ENCODE results near the gene SCN3A. TPM values are rescaled to one million over a fixed set of nuclear protein-coding genes. Genes with fewer than 3 reads are reported as not detected.

Gene SCN3A
- polyA plus RNA-seq, 1 donor from 2014 or later, result 0.85 TPM

- Mint-ChIP-seq H3K27me3 (no peaks in the 10 kb centered on the region), H3K4me1 (no peaks in the 10 kb centered on the region), H3K27ac (no peak overlapping the region), H3K36me3 (no peaks in the 10 kb centered on the region), H3K4me3 (no peak overlapping the region), H3K9me3 (no peaks in the 10 kb centered on the region)
These were observed 93.5 kb downstream of the SCN3A start for GRCh38 chr2:165110394-165110793.

- Mint-ChIP-seq H3K4me1 (no peaks in the 10 kb centered on the region), H3K27ac (no peak overlapping the region), H3K27me3 (no peaks in the 10 kb centered on the region), H3K4me3 (no peak overlapping the region), H3K9me3 (no peaks in the 10 kb centered on the region), H3K36me3 (no peaks in the 10 kb centered on the region)
These were observed 93.9 kb downstream of the SCN3A start for GRCh38 chr2:165109915-165110314.

GRCh38 chr2:165105926-165106325 is 97.9 kb downstream of the SCN3A start:
- no peak overlapping the region for H3K4me3 Mint-ChIP-seq
- no peaks in the 10 kb centered on the region for H3K27me3 Mint-ChIP-seq
- H3K36me3 Mint-ChIP-seq, result peaks cover 2% of the 10 kb centered on the region
- H3K4me1 Mint-ChIP-seq, result no peaks in the 10 kb centered on the region
- no peaks in the 10 kb centered on the region for H3K9me3 Mint-ChIP-seq
- no peak overlapping the region for H3K27ac Mint-ChIP-seq

GRCh38 chr2:165087933-165088901 is 115.6 kb downstream of the SCN3A start:
- no peaks in the 10 kb centered on the region for H3K36me3 Mint-ChIP-seq
- no peak overlapping the region for H3K4me3 Mint-ChIP-seq
- H3K27ac Mint-ChIP-seq, result no peak overlapping the region
- peaks cover 0 to 3% (median 0%) of the 10 kb centered on the region in 3 donors for H3K4me1 Mint-ChIP-seq
- H3K27me3 Mint-ChIP-seq, result no peaks in the 10 kb centered on the region
- peaks cover 0 to under 1% (median 0%) of the 10 kb centered on the region in 3 donors for H3K9me3 Mint-ChIP-seq

GRCh38 chr2:165086337-165086736 is 117.5 kb downstream of the SCN3A start:
- H3K4me3 Mint-ChIP-seq, result no peak overlapping the region
- no peaks in the 10 kb centered on the region for H3K27me3 Mint-ChIP-seq
- peaks cover 0 to 3% (median 0%) of the 10 kb centered on the region in 3 donors for H3K4me1 Mint-ChIP-seq
- H3K36me3 Mint-ChIP-seq, result peaks cover 2% of the 10 kb centered on the region
- H3K27ac Mint-ChIP-seq, result no peak overlapping the region
- peaks cover 0 to 15% (median 5%) of the 10 kb centered on the region in 3 donors for H3K9me3 Mint-ChIP-seq

GRCh38 chr2:165083326-165083725 is 120.5 kb downstream of the SCN3A start:
- Mint-ChIP-seq H3K27me3 (no peaks in the 10 kb centered on the region), H3K9me3 (peaks cover 0 to 15% (median 5%) of the 10 kb centered on the region in 3 donors), H3K27ac (no peak overlapping the region), H3K4me1 (peaks cover 0 to 3% (median 0%) of the 10 kb centered on the region in 3 donors), H3K4me3 (no peak overlapping the region), H3K36me3 (peaks cover 2% of the 10 kb centered on the region)

GRCh38 chr2:165082479-165082878 is 121.4 kb downstream of the SCN3A start:
- Mint-ChIP-seq H3K4me1 (peaks cover 0 to 3% (median 0%) of the 10 kb centered on the region in 3 donors), H3K9me3 (peaks cover 0 to 15% (median 5%) of the 10 kb centered on the region in 3 donors), H3K27ac (no peak overlapping the region), H3K36me3 (peaks cover 2% of the 10 kb centered on the region), H3K27me3 (no peaks in the 10 kb centered on the region), H3K4me3 (no peak overlapping the region)

GRCh38 chr2:165081276-165081675 is 122.6 kb downstream of the SCN3A start:
- H3K4me3 Mint-ChIP-seq, result no peak overlapping the region
- H3K27me3 Mint-ChIP-seq, result no peaks in the 10 kb centered on the region
- peaks cover 0 to 15% (median 5%) of the 10 kb centered on the region in 3 donors for H3K9me3 Mint-ChIP-seq
- H3K27ac Mint-ChIP-seq, result no peak overlapping the region
- H3K4me1 Mint-ChIP-seq, result peaks cover 0 to 2% (median 0%) of the 10 kb centered on the region in 3 donors
- H3K36me3 Mint-ChIP-seq, result peaks cover 2% of the 10 kb centered on the region

GRCh38 chr2:165079432-165079831 is 124.4 kb downstream of the SCN3A start:
- no peak overlapping the region for H3K27ac Mint-ChIP-seq
- peaks cover 2 to 15% (median 8%) of the 10 kb centered on the region in 3 donors for H3K9me3 Mint-ChIP-seq
- no peak overlapping the region for H3K4me3 Mint-ChIP-seq
- no peaks in the 10 kb centered on the region for H3K27me3 Mint-ChIP-seq
- H3K36me3 Mint-ChIP-seq, result peaks cover 2% of the 10 kb centered on the region
- no peaks in the 10 kb centered on the region for H3K4me1 Mint-ChIP-seq

GRCh38 chr2:165078913-165079312 is 124.9 kb downstream of the SCN3A start:
- no peaks in the 10 kb centered on the region for H3K4me1 Mint-ChIP-seq
- H3K36me3 Mint-ChIP-seq, result peaks cover 2% of the 10 kb centered on the region
- no peak overlapping the region for H3K27ac Mint-ChIP-seq
- H3K27me3 Mint-ChIP-seq, result no peaks in the 10 kb centered on the region
- H3K4me3 Mint-ChIP-seq, result no peak overlapping the region
- H3K9me3 Mint-ChIP-seq, result peaks cover 2 to 15% (median 11%) of the 10 kb centered on the region in 3 donors

GRCh38 chr2:165074884-165075283 is 129.0 kb downstream of the SCN3A start:
- no peaks in the 10 kb centered on the region for H3K4me1 Mint-ChIP-seq
- H3K4me3 Mint-ChIP-seq, result no peak overlapping the region
- H3K27me3 Mint-ChIP-seq, result no peaks in the 10 kb centered on the region
- peaks cover 2 to 14% (median 5%) of the 10 kb centered on the region in 3 donors for H3K9me3 Mint-ChIP-seq
- H3K27ac Mint-ChIP-seq, result no peak overlapping the region
- no peaks in the 10 kb centered on the region for H3K36me3 Mint-ChIP-seq

- H3K27me3 Mint-ChIP-seq, result no peaks in the 10 kb centered on the region
- H3K9me3 Mint-ChIP-seq, result peaks cover 2 to 14% (median 5%) of the 10 kb centered on the region in 3 donors
- no peak overlapping the region for H3K4me3 Mint-ChIP-seq
- H3K36me3 Mint-ChIP-seq, result no peaks in the 10 kb centered on the region
- no peaks in the 10 kb centered on the region for H3K4me1 Mint-ChIP-seq
- no peak overlapping the region for H3K27ac Mint-ChIP-seq
These were observed 129.5 kb downstream of the SCN3A start for GRCh38 chr2:165074323-165074722.

GRCh38 chr2:165070076-165070475 is 133.8 kb downstream of the SCN3A start:
- H3K36me3 Mint-ChIP-seq, result peaks cover 1% of the 10 kb centered on the region
- H3K9me3 Mint-ChIP-seq, result peaks cover 2 to 14% (median 5%) of the 10 kb centered on the region in 3 donors
- H3K27me3 Mint-ChIP-seq, result peaks cover 3% of the 10 kb centered on the region
- no peaks in the 10 kb centered on the region for H3K4me1 Mint-ChIP-seq
- H3K4me3 Mint-ChIP-seq, result no peak overlapping the region
- no peak overlapping the region for H3K27ac Mint-ChIP-seq

- Mint-ChIP-seq H3K9me3 (peaks cover 0 to 11% (median 5%) of the 10 kb centered on the region in 3 donors), H3K4me1 (no peaks in the 10 kb centered on the region), H3K4me3 (no peak overlapping the region), H3K27ac (no peak overlapping the region), H3K27me3 (peaks cover 3% of the 10 kb centered on the region), H3K36me3 (peaks cover 1% of the 10 kb centered on the region)
These were observed 134.7 kb downstream of the SCN3A start for GRCh38 chr2:165069151-165069550.

- H3K4me1 Mint-ChIP-seq, result no peaks in the 10 kb centered on the region
- peaks cover 3% of the 10 kb centered on the region for H3K27me3 Mint-ChIP-seq
- peaks cover 1% of the 10 kb centered on the region for H3K36me3 Mint-ChIP-seq
- no peak overlapping the region for H3K4me3 Mint-ChIP-seq
- H3K9me3 Mint-ChIP-seq, result peaks cover 0 to 4% (median 0%) of the 10 kb centered on the region in 3 donors
- no peak overlapping the region for H3K27ac Mint-ChIP-seq
These were observed 135.4 kb downstream of the SCN3A start for GRCh38 chr2:165068487-165068757.
